IMR-90 (cell line): ENCODE measurements around the gene RPAIN. TPM values are rescaled to one million over a fixed set of nuclear protein-coding genes. Genes with fewer than 3 reads are reported as not detected.

Experiments
- ATAC-seq: fragments of 200-7000 bp; cut with Tn5 transposase; 2 replicates; pipeline ENCODE4 v1.9.1; 2020; ENCODE audit warnings: low read depth, mild to moderate bottlenecking, moderate library complexity
- BruUV-seq: library from RNA; stranded (reverse); fragments of 400-500 nt; replicated peaks from 2 replicates; lab custom pipeline; 2021; lab: Mats Ljungman, UMichigan
- CTCF ChIA-PET: fragments of 300-600 bp; formaldehyde crosslinking; extraction: SDS; loops from one replicate; lab custom pipeline; 2021; ENCODE audit warnings: antibody characterized with exemption; lab: Yijun Ruan, JAX
- POLR2A ChIA-PET: fragments of 300-600 bp; sonication (Branson Sonifier 250); formaldehyde crosslinking; loops from one replicate; lab custom pipeline; 2022; ENCODE audit warnings: antibody characterized with exemption; ENCODE audit not compliant: unreplicated experiment; lab: Charles Lee
- DNase-seq: peaks from one replicate; pipeline ENCODE4 v3.0.0; 2013
- H2AFZ ChIP-seq: replicated peaks from 2 replicates; pipeline ENCODE3; 2013; ENCODE audit warnings: low read length, mild to moderate bottlenecking; ENCODE audit not compliant: poor library complexity
- H2AK5ac ChIP-seq: 2 replicates; pipeline ENCODE4 v1.6.1; 2013; ENCODE audit warnings: low read depth, low read length, inconsistent platforms
- H2AK9ac ChIP-seq: replicated peaks from 2 replicates; pipeline ENCODE3; 2013; ENCODE audit warnings: mild to moderate bottlenecking, low read depth, low read length, moderate library complexity; ENCODE audit not compliant: poor library complexity
- H2BK120ac ChIP-seq: 2 replicates; pipeline ENCODE4 v1.6.1; 2013; ENCODE audit warnings: low read depth, low read length, inconsistent platforms
- H2BK15ac ChIP-seq: 3 replicates; pipeline ENCODE4 v1.6.1; 2013; ENCODE audit warnings: low read depth, low read length, inconsistent platforms
- H2BK20ac ChIP-seq: 2 replicates; pipeline ENCODE4 v1.6.1; 2013; ENCODE audit warnings: low read depth, mild to moderate bottlenecking, inconsistent platforms, low read length, moderate library complexity
- H2BK5ac ChIP-seq: 2 replicates; pipeline ENCODE4 v1.6.1; 2013; ENCODE audit warnings: mild to moderate bottlenecking, low read depth, low read length, inconsistent platforms; ENCODE audit not compliant: poor library complexity, severe bottlenecking
- H3K14ac ChIP-seq: replicated peaks from 2 replicates; pipeline ENCODE4 v1.6.1; 2013; ENCODE audit warnings: low read depth, low read length, inconsistent platforms
- H3K18ac ChIP-seq: 2 replicates; pipeline ENCODE4 v1.6.1; 2013; ENCODE audit warnings: low read depth, low read length, control low read depth
- H3K23ac ChIP-seq: 2 replicates; pipeline ENCODE4 v1.6.1; 2013; ENCODE audit warnings: low read depth, low read length, inconsistent platforms
- H3K27ac ChIP-seq: 2 replicates; pipeline ENCODE4 v1.5.1; 2013; ENCODE audit warnings: mild to moderate bottlenecking, control low read depth, low read length; ENCODE audit not compliant: insufficient read depth
- H3K27me3 ChIP-seq: 2 replicates; pipeline ENCODE4 v1.6.1; 2013; ENCODE audit warnings: low read length; ENCODE audit not compliant: control insufficient read depth, insufficient read depth
- H3K36me3 ChIP-seq: 2 replicates; pipeline ENCODE4 v1.6.1; 2013; ENCODE audit warnings: low read length, mixed read lengths; ENCODE audit not compliant: control insufficient read depth, insufficient read depth
- H3K4ac ChIP-seq: 2 replicates; pipeline ENCODE4 v1.6.1; 2013; ENCODE audit warnings: low read depth, low read length, inconsistent platforms
- H3K4me1 ChIP-seq: 2 replicates; pipeline ENCODE4 v1.6.1; 2013; ENCODE audit warnings: low read length, mixed read lengths; ENCODE audit not compliant: control insufficient read depth, insufficient read depth
- H3K4me2 ChIP-seq: 2 replicates; pipeline ENCODE4 v1.6.1; 2013; ENCODE audit warnings: low read depth, mild to moderate bottlenecking, control low read depth, low read length, moderate library complexity
- H3K4me3 ChIP-seq: 2 replicates; pipeline ENCODE4 v1.5.1; 2013; ENCODE audit warnings: low read depth, mild to moderate bottlenecking, control low read depth, low read length, moderate library complexity; ENCODE audit not compliant: insufficient read depth
- H3K56ac ChIP-seq: 2 replicates; pipeline ENCODE4 v1.6.1; 2013; ENCODE audit warnings: low read length, inconsistent platforms; ENCODE audit not compliant: insufficient read depth; ENCODE audit errors: extremely low read depth
- H3K79me1 ChIP-seq, 2 experiments: 2 replicates each; pipeline ENCODE4 v1.6.1; 2013; ENCODE audit warnings: low read length in 2 of 2, inconsistent platforms in 1 of 2, low read depth in 1 of 2
- H3K9ac ChIP-seq: 2 replicates; pipeline ENCODE4 v1.6.1; 2013; ENCODE audit warnings: low read depth, low read length, control low read depth
- H3K9me1 ChIP-seq: 2 replicates; pipeline ENCODE4 v1.6.1; 2013; ENCODE audit warnings: low read length, inconsistent platforms; ENCODE audit not compliant: insufficient read depth
- H3K9me3 ChIP-seq: 2 replicates; pipeline ENCODE4 v1.6.1; 2013; ENCODE audit warnings: low read length; ENCODE audit not compliant: control insufficient read depth, insufficient read depth
- H4K20me1 ChIP-seq: 2 replicates; pipeline ENCODE4 v1.6.1; 2013; ENCODE audit warnings: low read length, inconsistent platforms; ENCODE audit not compliant: insufficient read depth
- H4K5ac ChIP-seq: 2 replicates; pipeline ENCODE4 v1.6.1; 2013; ENCODE audit warnings: mild to moderate bottlenecking, low read depth, low read length, control low read depth
- H4K8ac ChIP-seq, 2 experiments: 2 replicates each; pipeline ENCODE4 v1.6.1; 2013; ENCODE audit warnings: low read depth in 2 of 2, low read length in 2 of 2, control low read depth in 1 of 2, inconsistent platforms in 1 of 2
- H4K91ac ChIP-seq: 2 replicates; pipeline ENCODE4 v1.6.1; 2013; ENCODE audit warnings: low read depth, low read length, inconsistent platforms; ENCODE audit not compliant: insufficient read depth
- BHLHE40 ChIP-seq: fragments of 150-350 bp; IDR thresholded peaks from 2 replicates; pipeline ENCODE4 v1.6.1; 2016; ENCODE audit warnings: mild to moderate bottlenecking, low read depth, low read length
- CEBPB ChIP-seq: IDR thresholded peaks from 2 replicates; pipeline ENCODE4 v1.6.1; 2012; ENCODE audit warnings: low read depth, low read length, improper control_type of control experiment
- CHD1 ChIP-seq: IDR thresholded peaks from 2 replicates; pipeline ENCODE4 v1.6.1; 2012; ENCODE audit warnings: low read depth, low read length, improper control_type of control experiment
- FOS ChIP-seq: fragments of 150-350 bp; IDR thresholded peaks from 2 replicates; pipeline ENCODE4 v1.6.1; 2016; ENCODE audit warnings: low read depth, low read length
- MAFK ChIP-seq: IDR thresholded peaks from 2 replicates; pipeline ENCODE4 v1.6.1; 2012; ENCODE audit warnings: low read depth, low read length, improper control_type of control experiment
- MAZ ChIP-seq: IDR thresholded peaks from 2 replicates; pipeline ENCODE4 v1.6.1; 2012; ENCODE audit warnings: low read depth, mild to moderate bottlenecking, low read length, improper control_type of control experiment, moderate library complexity, borderline replicate concordance
- MXI1 ChIP-seq: IDR thresholded peaks from 2 replicates; pipeline ENCODE4 v1.6.1; 2012; ENCODE audit warnings: low read depth, mild to moderate bottlenecking, low read length, moderate library complexity, borderline replicate concordance
- NFE2L2 ChIP-seq: fragments of 150-350 bp; IDR thresholded peaks from 2 replicates; pipeline ENCODE4 v1.6.1; 2016; ENCODE audit warnings: low read depth, mild to moderate bottlenecking, low read length
- POLR2A ChIP-seq: IDR thresholded peaks from 2 replicates; pipeline ENCODE4 v1.6.1; 2012; ENCODE audit warnings: mild to moderate bottlenecking, low read depth, low read length
- RAD21 ChIP-seq: IDR thresholded peaks from 2 replicates; pipeline ENCODE4 v1.6.1; 2012; ENCODE audit warnings: low read length, improper control_type of control experiment
- RCOR1 ChIP-seq: IDR thresholded peaks from 2 replicates; pipeline ENCODE4 v1.6.1; 2012; ENCODE audit warnings: mild to moderate bottlenecking, low read length, improper control_type of control experiment; ENCODE audit not compliant: insufficient replicate concordance
- RFX5 ChIP-seq: IDR thresholded peaks from 2 replicates; pipeline ENCODE4 v1.8.0; 2012; ENCODE audit warnings: low read depth, mild to moderate bottlenecking, low read length, moderate library complexity
- SMC3 ChIP-seq: fragments of 150-350 bp; IDR thresholded peaks from 2 replicates; pipeline ENCODE4 v1.6.1; 2016; ENCODE audit warnings: low read depth, mild to moderate bottlenecking, antibody characterized with exemption, low read length, moderate library complexity
- WGBS, 2 experiments: methylation state at CpG; one replicate each; pipeline versions ENCODE4 v1.1.5 to v1.1.7; 2013; ENCODE audit warnings: missing lambda C conversion rate in 2 of 2; ENCODE audit not compliant: insufficient read length in 1 of 2; ENCODE audit errors: extremely low coverage in 2 of 2; 5-methylcytosine and 5-hydroxymethylcytosine counted together
- dilution Hi-C: fragments of 300-500 bp; cut with HindIII; formaldehyde crosslinking; loops from one replicate; pipeline ENCODE4 v1.14.3; 2018; ENCODE audit warnings: low sequenced_read_pairs; ENCODE audit not compliant: unreplicated experiment
- in situ Hi-C: fragments of 300-500 bp; cut with MboI; formaldehyde crosslinking; loops from 3 replicates; pipeline ENCODE4 v1.14.3; 2019; ENCODE audit warnings: low sequenced_read_pairs, inconsistent platforms, mixed read lengths
- intact Hi-C: fragments of 100-400 bp; cut with micrococcal nuclease; formaldehyde crosslinking; loops from 2 replicates; pipeline ENCODE4 v1.10.0; 2022
- polyA plus RNA-seq, 3 experiments: library from polyadenylated mRNA; depleted of rRNA; stranded (reverse); fragments of >200 nt; gene quantifications; 2 replicates each; pipeline ENCODE4 v1.2.3, GENCODE V29; 2012; ENCODE audit warnings: low replicate concordance in 1 of 3
- total RNA-seq: library from RNA; depleted of rRNA; stranded (reverse); fragments of >200 nt; gene quantifications from 2 replicates; pipeline ENCODE4 v1.2.3, GENCODE V29; 2012
- TF ChIP-seq, protein P1 (sequence below): conservative IDR thresholded peaks from 2 replicates; pipeline ENCODE4 v1.5.1; 2012; ENCODE audit warnings: mild to moderate bottlenecking, low read depth, low read length, improper control_type of control experiment
- TF ChIP-seq, protein P2 (sequence below): fragments of 150-350 bp; IDR thresholded peaks from 2 replicates; pipeline ENCODE4 v1.6.1; 2016; ENCODE audit warnings: low read depth, mild to moderate bottlenecking, low read length, moderate library complexity, borderline replicate concordance
- TF ChIP-seq, protein P3 (sequence below): fragments of 150-350 bp; IDR thresholded peaks from 2 replicates; pipeline ENCODE4 v1.6.1; 2017; ENCODE audit warnings: mild to moderate bottlenecking, antibody characterized with exemption, low read length, low read depth

Gene RPAIN
- total and polyA plus RNA-seq, 2 of the 4 experiments (the other 2 are of a cell fraction): 28.7 to 34.9 TPM

DNA sequence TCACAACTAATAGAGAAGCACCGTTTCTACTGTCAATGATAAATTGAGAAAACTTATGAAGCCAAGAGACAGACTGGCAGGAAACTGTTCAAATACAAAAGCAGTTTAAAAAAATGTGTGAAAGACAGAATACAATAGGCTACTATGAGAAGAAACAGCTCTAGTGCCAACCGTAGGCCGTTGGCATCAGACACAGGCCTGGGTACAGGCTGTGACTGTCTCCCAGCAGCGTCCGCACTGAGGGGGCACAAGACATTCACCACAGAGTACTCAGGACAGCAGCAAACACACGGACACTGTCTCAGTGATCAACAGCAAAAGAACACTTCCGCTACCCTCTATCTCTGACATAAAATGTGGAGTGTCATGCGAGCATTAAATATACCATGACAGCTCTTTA is 26.8 kb downstream of the RPAIN start:
- H4K20me1 ChIP-seq: no peaks in the 10 kb centered on the region
- H4K5ac ChIP-seq: no peak overlapping the region
- WGBS, 2 experiments: 100% methylated on average over 4 of the region's 8 CpGs; no CpG with 5 or more reads in 1 of the 2 experiments
- DNase-seq: no peak
- peaks cover 9 to 12% of the 10 kb centered on the region in 2 experiments; a peak in 3 of 4 replicates for H3K79me1 ChIP-seq
- no peak for ATAC-seq
- CTCF ChIA-PET: no interaction called here
- H2BK20ac ChIP-seq: no peak overlapping the region
- no peaks in the 10 kb centered on the region for H3K9me1 ChIP-seq
- H3K9ac ChIP-seq: no peak overlapping the region
- in situ Hi-C loops: no loop called here
- no peak overlapping the region for H4K91ac ChIP-seq
- no peak overlapping the region for H2BK5ac ChIP-seq
- H3K23ac ChIP-seq: no peak overlapping the region
- H3K4me3 ChIP-seq: no peak overlapping the region
- no peak overlapping the region for H3K14ac ChIP-seq
- H3K36me3 ChIP-seq: peaks cover 36% of the 10 kb centered on the region
- no peak overlapping the region for H2AK9ac ChIP-seq
- POLR2A ChIA-PET: no interaction called here
- intact Hi-C loops: no loop called here
- BruUV-seq: no TSS peak
- H3K27ac ChIP-seq: no peak overlapping the region
- no peak overlapping the region for H3K4ac ChIP-seq
- dilution Hi-C loops: no loop called here
- no peak overlapping the region for H3K56ac ChIP-seq
- no peak overlapping the region for H3K4me2 ChIP-seq
- H3K9me3 ChIP-seq: no peaks in the 10 kb centered on the region
- TF ChIP-seq FOS: no peak
- no peak for TF ChIP-seq MAFK
- TF ChIP-seq MXI1: no peak
- TF ChIP-seq CEBPB: no peak
- no peak for TF ChIP-seq POLR2A
- TF ChIP-seq BHLHE40: no peak
- no peak for TF ChIP-seq RAD21
- TF ChIP-seq CHD1: no peak
- no peak for TF ChIP-seq MAZ
- TF ChIP-seq RFX5: no peak
- TF ChIP-seq NFE2L2: no peak
- TF ChIP-seq, protein P1, sequence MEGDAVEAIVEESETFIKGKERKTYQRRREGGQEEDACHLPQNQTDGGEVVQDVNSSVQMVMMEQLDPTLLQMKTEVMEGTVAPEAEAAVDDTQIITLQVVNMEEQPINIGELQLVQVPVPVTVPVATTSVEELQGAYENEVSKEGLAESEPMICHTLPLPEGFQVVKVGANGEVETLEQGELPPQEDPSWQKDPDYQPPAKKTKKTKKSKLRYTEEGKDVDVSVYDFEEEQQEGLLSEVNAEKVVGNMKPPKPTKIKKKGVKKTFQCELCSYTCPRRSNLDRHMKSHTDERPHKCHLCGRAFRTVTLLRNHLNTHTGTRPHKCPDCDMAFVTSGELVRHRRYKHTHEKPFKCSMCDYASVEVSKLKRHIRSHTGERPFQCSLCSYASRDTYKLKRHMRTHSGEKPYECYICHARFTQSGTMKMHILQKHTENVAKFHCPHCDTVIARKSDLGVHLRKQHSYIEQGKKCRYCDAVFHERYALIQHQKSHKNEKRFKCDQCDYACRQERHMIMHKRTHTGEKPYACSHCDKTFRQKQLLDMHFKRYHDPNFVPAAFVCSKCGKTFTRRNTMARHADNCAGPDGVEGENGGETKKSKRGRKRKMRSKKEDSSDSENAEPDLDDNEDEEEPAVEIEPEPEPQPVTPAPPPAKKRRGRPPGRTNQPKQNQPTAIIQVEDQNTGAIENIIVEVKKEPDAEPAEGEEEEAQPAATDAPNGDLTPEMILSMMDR: no peak
- TF ChIP-seq, protein P2, sequence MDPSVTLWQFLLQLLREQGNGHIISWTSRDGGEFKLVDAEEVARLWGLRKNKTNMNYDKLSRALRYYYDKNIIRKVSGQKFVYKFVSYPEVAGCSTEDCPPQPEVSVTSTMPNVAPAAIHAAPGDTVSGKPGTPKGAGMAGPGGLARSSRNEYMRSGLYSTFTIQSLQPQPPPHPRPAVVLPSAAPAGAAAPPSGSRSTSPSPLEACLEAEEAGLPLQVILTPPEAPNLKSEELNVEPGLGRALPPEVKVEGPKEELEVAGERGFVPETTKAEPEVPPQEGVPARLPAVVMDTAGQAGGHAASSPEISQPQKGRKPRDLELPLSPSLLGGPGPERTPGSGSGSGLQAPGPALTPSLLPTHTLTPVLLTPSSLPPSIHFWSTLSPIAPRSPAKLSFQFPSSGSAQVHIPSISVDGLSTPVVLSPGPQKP: no peak
- TF ChIP-seq RCOR1: no peak
- TF ChIP-seq, protein P3, sequence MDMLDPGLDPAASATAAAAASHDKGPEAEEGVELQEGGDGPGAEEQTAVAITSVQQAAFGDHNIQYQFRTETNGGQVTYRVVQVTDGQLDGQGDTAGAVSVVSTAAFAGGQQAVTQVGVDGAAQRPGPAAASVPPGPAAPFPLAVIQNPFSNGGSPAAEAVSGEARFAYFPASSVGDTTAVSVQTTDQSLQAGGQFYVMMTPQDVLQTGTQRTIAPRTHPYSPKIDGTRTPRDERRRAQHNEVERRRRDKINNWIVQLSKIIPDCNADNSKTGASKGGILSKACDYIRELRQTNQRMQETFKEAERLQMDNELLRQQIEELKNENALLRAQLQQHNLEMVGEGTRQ: no peak
- TF ChIP-seq SMC3: no peak
- no peaks in the 10 kb centered on the region for H3K27me3 ChIP-seq
- no peak overlapping the region for H2BK15ac ChIP-seq
- no peak overlapping the region for H2BK120ac ChIP-seq
- H2AFZ ChIP-seq: no peak overlapping the region
- H4K8ac ChIP-seq: no peak overlapping the region
- H3K4me1 ChIP-seq: no peaks in the 10 kb centered on the region
- H2AK5ac ChIP-seq: no peak overlapping the region
- no peak overlapping the region for H3K18ac ChIP-seq
